Mucosa of descending colon (tissue), 3 donors: Measurements from ENCODE around the gene RYR3. TPM values are rescaled to one million over a fixed set of nuclear protein-coding genes. Genes with fewer than 3 reads are reported as not detected.

Experiments used
- ATAC-seq: fragments of 200-7000 bp; cut with Tn5 transposase; one replicate; pipeline ENCODE4 v1.9.1; 2020; ENCODE audit warnings: mild to moderate bottlenecking, moderate library complexity
- DNase-seq, 3 donors: peaks; one replicate each; pipeline ENCODE4 v3.0.0-alpha.2; 2020
- H3K36me3 ChIP-seq: fragments of 200-600 bp; one replicate; pipeline ENCODE4 v1.8.0; 2021; ENCODE audit warnings: low read depth, mild to moderate bottlenecking
- H3K4me1 ChIP-seq: fragments of 200-600 bp; one replicate; pipeline ENCODE4 v1.8.0; 2021; ENCODE audit warnings: low read depth, mild to moderate bottlenecking
- H3K4me3 ChIP-seq: fragments of 200-600 bp; one replicate; pipeline ENCODE4 v1.8.0; 2021; ENCODE audit warnings: mild to moderate bottlenecking
- H3K9me3 ChIP-seq: fragments of 200-600 bp; one replicate; pipeline ENCODE4 v1.8.0; 2021; ENCODE audit warnings: mild to moderate bottlenecking
- intact Hi-C, 2 donors: fragments of 100-400 bp; cut with DNase I in 1 of 2; cut with micrococcal nuclease in 1 of 2; formaldehyde crosslinking; loops; one replicate each; pipeline versions ENCODE4 v1.11.0 to v1.11.1; 2022; cut with DNase I, micrococcal nuclease
- total RNA-seq, 3 donors: library from RNA; stranded (reverse); fragmentation: NEBNext Ultra II Directional in 2 of 3; extraction: Animal tissue kit (Norgen Biotek cat#: 25700) in 2 of 3; gene quantifications; one replicate each; pipeline versions ENCODE4 v1.2.1 to v1.2.4, GENCODE V29; 2021 to 2023
- TF ChIP-seq, protein P1 (sequence below): fragments of 200-600 bp; IDR thresholded peaks from one replicate; pipeline ENCODE4 v1.8.0; 2022; ENCODE audit warnings: antibody characterized with exemption, mild to moderate bottlenecking
- donor health status: DM: no; HTN: no; CAD: no; lungs with moderate emphysema.
- donor health status: DM: no; HTN: no; CAD: no.
- donor health status: DM: no; HTN: yes; CAD: no.

Gene RYR3
- total RNA-seq, 3 donors from 2014 or later, result 0.84 to 16.4 (median 1.1) TPM

GRCh38 chr15:33503681-33504080, 192.9 kb downstream of the RYR3 start:
- DNase-seq (no peak), ATAC-seq (no peak)
- intact Hi-C loops, result no loop called here
- TF ChIP-seq, protein P1, sequence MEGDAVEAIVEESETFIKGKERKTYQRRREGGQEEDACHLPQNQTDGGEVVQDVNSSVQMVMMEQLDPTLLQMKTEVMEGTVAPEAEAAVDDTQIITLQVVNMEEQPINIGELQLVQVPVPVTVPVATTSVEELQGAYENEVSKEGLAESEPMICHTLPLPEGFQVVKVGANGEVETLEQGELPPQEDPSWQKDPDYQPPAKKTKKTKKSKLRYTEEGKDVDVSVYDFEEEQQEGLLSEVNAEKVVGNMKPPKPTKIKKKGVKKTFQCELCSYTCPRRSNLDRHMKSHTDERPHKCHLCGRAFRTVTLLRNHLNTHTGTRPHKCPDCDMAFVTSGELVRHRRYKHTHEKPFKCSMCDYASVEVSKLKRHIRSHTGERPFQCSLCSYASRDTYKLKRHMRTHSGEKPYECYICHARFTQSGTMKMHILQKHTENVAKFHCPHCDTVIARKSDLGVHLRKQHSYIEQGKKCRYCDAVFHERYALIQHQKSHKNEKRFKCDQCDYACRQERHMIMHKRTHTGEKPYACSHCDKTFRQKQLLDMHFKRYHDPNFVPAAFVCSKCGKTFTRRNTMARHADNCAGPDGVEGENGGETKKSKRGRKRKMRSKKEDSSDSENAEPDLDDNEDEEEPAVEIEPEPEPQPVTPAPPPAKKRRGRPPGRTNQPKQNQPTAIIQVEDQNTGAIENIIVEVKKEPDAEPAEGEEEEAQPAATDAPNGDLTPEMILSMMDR, result no peak
- no peak overlapping the region for H3K4me3 ChIP-seq
- no peaks in the 10 kb centered on the region for H3K36me3 ChIP-seq
- H3K9me3 ChIP-seq, result no peaks in the 10 kb centered on the region
- H3K4me1 ChIP-seq, result no peaks in the 10 kb centered on the region

GRCh38 chr15:33506781-33507296, 196.1 kb downstream of the RYR3 start:
- ATAC-seq, result no peak
- no peak for DNase-seq
- Histone ChIP-seq H3K4me3 (no peak overlapping the region), H3K9me3 (no peaks in the 10 kb centered on the region), H3K36me3 (no peaks in the 10 kb centered on the region), H3K4me1 (no peaks in the 10 kb centered on the region)
- intact Hi-C loops, result no loop called here
- TF ChIP-seq, protein P1, result no peak

- DNase-seq (no peak), ATAC-seq (no peak)
- Histone ChIP-seq H3K9me3 (no peaks in the 10 kb centered on the region), H3K36me3 (no peaks in the 10 kb centered on the region), H3K4me3 (no peak overlapping the region), H3K4me1 (no peaks in the 10 kb centered on the region)
- TF ChIP-seq, protein P1, result no peak
- intact Hi-C loops, result no loop called here
Observed at GRCh38 chr15:33508703-33509102, 197.9 kb downstream of the RYR3 start.

DNA sequence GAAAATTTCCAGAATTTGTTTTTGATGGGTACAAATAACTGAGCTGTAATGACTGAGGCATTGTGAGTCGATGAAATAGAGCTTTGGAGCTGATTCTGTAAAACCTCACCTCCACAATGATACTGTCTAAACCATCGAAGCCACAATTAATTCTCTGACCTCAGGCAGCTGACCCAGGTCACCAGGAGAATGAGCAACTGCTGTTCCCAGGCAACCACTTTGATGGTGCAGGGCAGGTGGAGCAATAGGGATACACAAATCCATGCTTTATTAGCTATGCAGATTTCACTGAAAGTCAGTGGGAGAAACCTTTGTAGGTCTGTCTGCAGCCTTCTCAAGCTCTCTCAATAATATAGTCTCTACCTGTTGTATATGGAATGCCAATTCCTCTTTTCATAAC, 204.4 kb downstream of the RYR3 start:
- Histone ChIP-seq H3K4me1 (no peaks in the 10 kb centered on the region), H3K36me3 (no peaks in the 10 kb centered on the region), H3K9me3 (no peaks in the 10 kb centered on the region), H3K4me3 (no peak overlapping the region)
- TF ChIP-seq, protein P1, result no peak
- ATAC-seq (no peak), DNase-seq (no peak)
- intact Hi-C loops, result no loop called here

GRCh38 chr15:33516563-33516962, 205.8 kb downstream of the RYR3 start:
- no peak for ATAC-seq
- TF ChIP-seq, protein P1, result no peak
- Histone ChIP-seq H3K36me3 (no peaks in the 10 kb centered on the region), H3K4me1 (no peaks in the 10 kb centered on the region), H3K9me3 (no peaks in the 10 kb centered on the region), H3K4me3 (no peak overlapping the region)
- no peak for DNase-seq
- intact Hi-C loops, result no loop called here

DNA sequence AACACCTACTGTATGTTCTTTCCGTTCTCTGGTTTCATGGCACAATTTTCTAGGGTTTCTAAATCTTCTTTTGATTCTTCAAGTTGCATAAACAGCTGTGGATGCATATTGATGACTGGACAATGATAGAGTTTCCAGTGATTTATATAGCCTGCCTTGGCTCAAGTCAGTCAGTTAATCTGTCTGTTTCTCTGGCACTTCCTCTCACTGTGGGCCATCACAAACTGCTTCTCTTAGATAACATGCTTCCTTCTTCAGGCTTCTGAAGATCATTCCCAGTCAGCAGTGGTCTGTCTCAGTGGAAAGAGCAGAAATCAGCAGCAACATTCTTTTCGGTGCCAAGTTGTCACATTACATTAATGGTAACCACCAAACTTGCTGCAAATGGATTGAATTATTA, 207.2 kb downstream of the RYR3 start:
- Histone ChIP-seq H3K4me3 (no peak overlapping the region), H3K36me3 (no peaks in the 10 kb centered on the region), H3K9me3 (no peaks in the 10 kb centered on the region), H3K4me1 (no peaks in the 10 kb centered on the region)
- no peak for DNase-seq
- TF ChIP-seq, protein P1, result no peak
- ATAC-seq, result no peak
- intact Hi-C loops, result no loop called here
